Putamen (tissue), 1 donor: Measurements from ENCODE around the gene WNK3.
A peak's percentile ranks its signal among the peaks of the same experiment; 100 is the strongest.

ENCODE experiments used
- DNase-seq: peaks from one replicate; pipeline ENCODE4 v3.0.0-alpha.2; 2016; ENCODE audit warnings: low spot score

The WNK3 gene

DNA sequence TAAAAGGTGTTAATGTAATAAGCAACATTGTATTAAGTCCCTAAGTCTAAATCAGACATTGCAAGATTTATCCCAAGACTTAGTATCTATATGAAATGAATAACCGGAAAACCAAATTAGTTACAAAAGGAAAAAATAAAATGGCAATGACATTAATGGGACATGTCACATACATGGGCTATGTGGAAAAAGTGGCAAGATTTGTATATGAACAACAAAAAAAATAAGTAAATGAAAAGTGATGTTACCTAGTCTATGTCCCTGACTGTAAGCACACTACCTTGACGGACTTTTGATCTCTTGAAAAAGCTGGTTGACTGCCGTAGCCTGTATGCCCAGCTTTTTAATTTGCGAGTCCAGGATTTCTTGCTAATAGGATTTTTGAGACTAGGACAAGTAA lies 119.3 kb downstream of the WNK3 start:
- DNase-seq: no peak

DNA sequence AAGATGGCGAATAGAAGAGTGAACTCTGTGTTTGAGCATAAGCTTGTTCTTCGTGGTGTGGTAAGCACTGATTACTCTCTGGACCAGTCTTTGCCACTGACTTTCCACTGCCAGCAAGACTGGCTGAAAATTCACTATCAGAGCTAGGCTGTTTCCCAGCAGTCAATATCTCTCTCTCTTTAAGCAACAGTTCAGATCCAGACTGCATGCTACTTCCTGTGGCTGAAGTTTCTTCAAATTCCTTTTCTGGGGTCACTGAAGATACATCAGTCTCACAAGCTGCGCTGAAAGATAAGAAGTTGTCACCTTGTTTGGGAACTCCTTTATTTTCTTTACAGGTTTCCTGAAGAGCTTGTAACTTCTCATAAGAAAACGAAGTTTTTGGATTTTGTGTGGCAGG lies 120.8 kb downstream of the WNK3 start:
- DNase-seq: no peak

GRCh38 chrX:54230435-54231148 lies 127.3 kb downstream of the WNK3 start:
- DNase-seq: no peak

- DNase-seq: no peak
Measured at GRCh38 chrX:54223581-54223980, 134.3 kb downstream of the WNK3 start.

GRCh38 chrX:54213603-54214002 lies 144.2 kb downstream of the WNK3 start:
- no peak for DNase-seq

DNA sequence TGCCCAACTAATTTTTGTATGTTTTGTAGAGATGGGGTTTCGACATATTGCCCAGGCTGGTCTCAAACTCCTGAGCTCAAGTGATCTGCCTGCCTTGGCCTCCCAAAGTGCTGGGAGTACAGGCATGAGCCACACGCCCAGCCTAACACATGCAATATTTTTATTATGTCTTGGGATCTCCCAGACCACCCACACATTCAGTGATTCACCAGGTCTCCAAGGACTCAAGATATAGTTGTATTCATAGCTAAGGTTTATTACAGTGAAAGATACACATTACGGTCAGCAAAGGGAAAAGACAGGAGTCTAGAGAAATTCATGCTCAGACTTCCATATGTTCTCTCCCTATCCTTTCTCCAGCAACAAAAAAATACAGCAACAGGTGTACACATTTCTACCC lies 149.3 kb downstream of the WNK3 start:
- no peak for DNase-seq

DNA sequence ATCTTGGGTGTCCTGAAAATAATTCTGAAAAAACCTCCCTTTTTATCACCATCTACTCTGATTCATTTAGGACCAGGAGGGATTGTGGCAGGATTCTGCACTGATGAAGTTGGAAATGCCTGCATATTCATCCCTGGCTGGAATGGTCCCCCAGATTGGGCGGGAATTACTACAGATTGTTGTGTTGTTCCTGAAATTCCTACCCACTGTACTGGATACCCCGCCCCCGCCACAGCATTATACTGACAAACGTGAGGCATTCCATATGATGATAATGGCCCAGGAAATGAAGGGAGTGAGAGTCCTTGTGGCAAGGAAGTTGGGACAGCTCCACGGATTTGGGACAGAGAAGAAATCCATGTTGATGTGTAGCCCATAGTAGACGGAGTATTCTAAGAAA lies 159.6 kb downstream of the WNK3 start:
- no peak for DNase-seq

GRCh38 chrX:54194982-54195588 lies 162.8 kb downstream of the WNK3 start:
- DNase-seq: no peak

GRCh38 chrX:54193085-54193821 lies 164.6 kb downstream of the WNK3 start:
- DNase-seq: no peak

GRCh38 chrX:54184474-54184873 lies 173.4 kb downstream of the WNK3 start:
- DNase-seq: no peak

DNA sequence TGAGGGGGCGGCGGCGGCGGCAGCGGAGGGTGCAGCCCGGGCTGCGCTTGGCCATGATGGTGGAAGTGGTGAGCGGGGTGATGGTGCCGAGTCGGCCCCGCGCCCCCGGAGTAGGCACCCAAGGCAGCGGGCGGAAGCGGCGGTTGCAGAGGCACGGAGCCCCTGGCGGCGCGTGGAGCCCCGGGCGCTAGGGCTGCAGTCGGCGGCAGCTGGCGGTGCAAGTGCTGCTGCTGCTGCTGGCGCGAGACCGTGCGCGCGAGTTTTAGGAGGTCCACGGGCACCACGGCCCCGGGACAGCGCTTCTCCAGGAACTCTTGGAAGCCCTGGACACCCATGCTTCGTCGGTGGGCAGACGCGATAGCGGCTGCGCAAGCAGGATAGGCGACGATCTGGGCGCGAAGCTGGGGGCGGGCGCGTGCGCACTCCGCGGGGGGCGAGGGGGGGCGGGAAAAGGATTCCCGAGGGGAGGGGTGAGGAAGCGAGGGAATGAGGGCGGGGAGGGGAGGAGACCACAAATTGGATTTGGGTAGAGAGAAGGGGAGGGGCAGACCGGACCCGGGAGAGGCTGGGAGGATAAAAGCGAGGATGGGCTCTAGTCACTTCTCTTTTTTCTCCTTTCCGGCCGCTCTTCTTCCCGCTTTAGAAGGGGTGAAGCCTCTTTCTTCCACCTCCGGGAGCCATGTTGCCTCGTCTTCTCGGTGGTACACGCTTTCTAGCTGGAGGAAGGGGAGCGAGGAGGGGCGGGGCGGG lies 174.8 kb downstream of the WNK3 start, which contains the start of gene FAM120C:
Gene FAM120C, minus strand, starts transcription at position 391 of the 750 bp plus-strand sequence. Its CDS starts 56 bp downstream, at position 335.
- DNase-seq: peak; percentile 78

- peak; percentile 59 for DNase-seq
Measured at GRCh38 chrX:54182194-54182863, 175.5 kb downstream of the WNK3 start.

- DNase-seq: no peak
Measured at GRCh38 chrX:54181202-54181953, 176.5 kb downstream of the WNK3 start.

GRCh38 chrX:54180403-54180802 lies 177.4 kb downstream of the WNK3 start:
- no peak for DNase-seq

GRCh38 chrX:54178100-54178940 lies 179.5 kb downstream of the WNK3 start:
- DNase-seq: no peak

- DNase-seq: no peak
Measured at GRCh38 chrX:54177306-54177705, 180.5 kb downstream of the WNK3 start.

- no peak for DNase-seq
Measured at GRCh38 chrX:54173791-54174190, 184.1 kb downstream of the WNK3 start.

- DNase-seq: no peak
Measured at GRCh38 chrX:54172455-54172854, 185.4 kb downstream of the WNK3 start.

DNA sequence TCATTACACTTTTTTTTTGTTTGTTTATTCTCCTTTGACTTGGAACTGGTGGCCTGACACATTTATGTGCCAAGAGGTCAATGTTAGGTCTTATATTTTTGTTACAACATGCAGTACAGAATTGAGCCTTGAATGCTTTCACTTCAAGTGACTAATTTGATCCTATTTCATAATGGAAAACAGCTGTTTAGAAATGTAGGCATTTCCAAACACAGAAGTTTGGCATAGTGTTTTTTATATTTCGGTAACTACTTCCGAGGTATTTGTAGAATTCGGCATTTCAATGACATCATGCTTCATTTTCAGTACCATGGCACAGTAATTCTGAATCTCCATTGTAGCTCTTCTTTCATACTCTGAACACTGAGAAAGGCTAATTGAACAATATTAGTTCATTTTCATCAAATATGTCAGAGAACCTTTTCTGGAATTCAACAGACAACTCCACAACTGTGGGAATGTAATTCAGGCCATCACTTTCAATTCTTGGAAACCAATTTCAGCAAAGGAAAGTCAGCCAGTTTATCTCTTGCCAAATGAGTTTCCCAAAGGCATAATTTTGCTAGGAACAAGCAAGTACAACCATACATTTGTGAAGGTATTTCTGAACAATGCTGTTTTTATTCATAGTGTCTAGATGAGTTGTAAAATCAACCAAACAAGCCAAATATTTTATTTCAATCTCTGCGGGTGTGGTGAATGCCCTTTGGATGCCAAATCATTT lies 186.2 kb downstream of the WNK3 start:
- DNase-seq: no peak
